CD14-positive monocyte (primary cell): ENCODE results near the gene ROBO1. TPM values are rescaled to one million over a fixed set of nuclear protein-coding genes. Genes with fewer than 3 reads are reported as not detected.

Source experiments
- DNase-seq, 3 donors: peaks; one replicate each; pipeline ENCODE4 v3.0.0-alpha.2; 2011 to 2022
- H2AFZ ChIP-seq: 2 replicates; pipeline ENCODE4 v1.6.0; 2012; ENCODE audit warnings: mild to moderate bottlenecking, low read depth, low read length, inconsistent platforms; ENCODE audit not compliant: insufficient read depth, poor library complexity, severe bottlenecking
- H3K27ac ChIP-seq, 2 donors: 1 replicate in 1 of 2; 2 replicates in 1 of 2; pipeline ENCODE4 v1.5.1; 2012 to 2013; ENCODE audit warnings: low read length in 2 of 2, control low read depth in 1 of 2, inconsistent platforms in 1 of 2, low read depth in 1 of 2, mild to moderate bottlenecking in 1 of 2
- H3K27me3 ChIP-seq, 2 donors: one replicate each; pipeline versions ENCODE4 v1.6.0 to v1.6.1; 2011 to 2013; ENCODE audit warnings: low read length in 2 of 2; ENCODE audit not compliant: control insufficient read depth in 2 of 2, insufficient read depth in 2 of 2
- H3K36me3 ChIP-seq, 2 donors: replicated peaks in 1 of 2; 1 replicate in 1 of 2; 2 replicates in 1 of 2; pipeline versions ENCODE4 v1.5.1 to v1.6.1; 2012 to 2013; ENCODE audit warnings: low read length in 2 of 2, control low read depth in 1 of 2, inconsistent platforms in 1 of 2, mild to moderate bottlenecking in 1 of 2; ENCODE audit not compliant: insufficient read depth in 2 of 2, control insufficient read depth in 1 of 2
- H3K4me1 ChIP-seq, 2 donors: 1 replicate in 1 of 2; 2 replicates in 1 of 2; pipeline versions ENCODE4 v1.5.1 to v1.6.1; 2012 to 2013; ENCODE audit warnings: low read length in 2 of 2, control low read depth in 1 of 2, inconsistent platforms in 1 of 2, mild to moderate bottlenecking in 1 of 2, moderate library complexity in 1 of 2; ENCODE audit not compliant: insufficient read depth in 2 of 2, control insufficient read depth in 1 of 2
- H3K4me2 ChIP-seq: replicated peaks from 2 replicates; pipeline ENCODE3; 2012; ENCODE audit warnings: low read length, moderate library complexity, mild to moderate bottlenecking; ENCODE audit not compliant: poor library complexity, severe bottlenecking; ENCODE audit errors: extremely low read depth
- H3K4me3 ChIP-seq, 3 experiments: fragments of 200-600 bp in 1 of 3; sonication (generic) in 1 of 3; replicated peaks in 1 of 3; 1 replicate in 2 of 3; 2 replicates in 1 of 3; pipeline ENCODE4 v1.5.1; 2011 to 2013; ENCODE audit warnings: low read length in 3 of 3, mild to moderate bottlenecking in 3 of 3, control low read depth in 2 of 3, low read depth in 2 of 3, inconsistent platforms in 1 of 3, moderate library complexity in 1 of 3
- H3K79me2 ChIP-seq: 2 replicates; pipeline ENCODE4 v1.6.0; 2012; ENCODE audit warnings: mild to moderate bottlenecking, control low read depth, inconsistent platforms, low read length, moderate library complexity; ENCODE audit not compliant: insufficient read depth
- H3K9ac ChIP-seq: 2 replicates; pipeline ENCODE4 v1.6.0; 2017; ENCODE audit warnings: low read length, mild to moderate bottlenecking; ENCODE audit not compliant: insufficient read depth, poor library complexity, severe bottlenecking
- H3K9me3 ChIP-seq, 2 donors: replicated peaks in 1 of 2; 1 replicate in 1 of 2; 2 replicates in 1 of 2; pipeline versions ENCODE4 v1.5.1 to v1.6.1; 2012 to 2013; ENCODE audit warnings: low read length in 2 of 2, control low read depth in 1 of 2; ENCODE audit not compliant: control insufficient read depth in 1 of 2, insufficient read depth in 1 of 2
- H4K20me1 ChIP-seq: 2 replicates; pipeline ENCODE4 v1.6.0; 2012; ENCODE audit warnings: mild to moderate bottlenecking, low read length, control low read depth, moderate library complexity; ENCODE audit not compliant: insufficient read depth
- H3K27ac Mint-ChIP-seq, 7 donors: one replicate each; pipeline ENCODE4 v1.8.0; 2020; ENCODE audit warnings: mild to moderate bottlenecking in 7 of 7, mixed read lengths in 7 of 7, moderate library complexity in 6 of 7, inconsistent platforms in 2 of 7
- H3K27me3 Mint-ChIP-seq, 3 donors: one replicate each; pipeline ENCODE4 v1.8.0; 2021 to 2022; ENCODE audit warnings: low read depth in 3 of 3, mild to moderate bottlenecking in 3 of 3, mixed read lengths in 3 of 3, moderate library complexity in 3 of 3, inconsistent platforms in 1 of 3
- H3K36me3 Mint-ChIP-seq, 2 donors: one replicate each; pipeline ENCODE4 v1.8.0; 2020; ENCODE audit warnings: mixed read lengths in 2 of 2, inconsistent platforms in 1 of 2, mild to moderate bottlenecking in 1 of 2
- H3K4me1 Mint-ChIP-seq: one replicate; pipeline ENCODE4 v1.8.0; 2020; ENCODE audit warnings: mild to moderate bottlenecking, mixed read lengths
- H3K4me3 Mint-ChIP-seq, 2 donors: one replicate each; pipeline ENCODE4 v1.8.0; 2020; ENCODE audit warnings: mild to moderate bottlenecking in 2 of 2, mixed read lengths in 2 of 2, moderate library complexity in 1 of 2
- H3K9me3 Mint-ChIP-seq, 7 donors: one replicate each; pipeline ENCODE4 v1.8.0; 2020 to 2022; ENCODE audit warnings: mixed read lengths in 7 of 7, mild to moderate bottlenecking in 6 of 7, moderate library complexity in 6 of 7, inconsistent platforms in 2 of 7
- WGBS: methylation state at CpG from one replicate; pipeline ENCODE4 v1.1.5; 2013; ENCODE audit warnings: missing lambda C conversion rate; ENCODE audit not compliant: insufficient coverage; 5-methylcytosine and 5-hydroxymethylcytosine counted together
- intact Hi-C, 2 donors: fragments of 100-400 bp; cut with micrococcal nuclease; formaldehyde crosslinking; loops; one replicate each; pipeline versions ENCODE4 v1.15.0 to v1.15.1; 2023
- polyA plus RNA-seq, 3 donors: library from polyadenylated mRNA; depleted of rRNA in 1 of 3; unstranded in 2 of 3; stranded (reverse) in 1 of 3; fragments of 300-500 nt in 2 of 3; fragments of >200 nt in 1 of 3; fragmentation: Illumina TruSeq in 2 of 3; gene quantifications; 1 replicate in 2 of 3; 2 replicates in 1 of 3; pipeline ENCODE4 v1.2.3, GENCODE V29; 2012 to 2021
- TF ChIP-seq, protein P1 (sequence below): fragments of 200-600 bp; IDR thresholded peaks from one replicate; pipeline ENCODE4 v1.8.0; 2022; ENCODE audit warnings: antibody characterized with exemption, mild to moderate bottlenecking

The ROBO1 gene
- polyA plus RNA-seq, 3 donors, result 0.09 to 0.10 TPM; not detected in 1

DNA sequence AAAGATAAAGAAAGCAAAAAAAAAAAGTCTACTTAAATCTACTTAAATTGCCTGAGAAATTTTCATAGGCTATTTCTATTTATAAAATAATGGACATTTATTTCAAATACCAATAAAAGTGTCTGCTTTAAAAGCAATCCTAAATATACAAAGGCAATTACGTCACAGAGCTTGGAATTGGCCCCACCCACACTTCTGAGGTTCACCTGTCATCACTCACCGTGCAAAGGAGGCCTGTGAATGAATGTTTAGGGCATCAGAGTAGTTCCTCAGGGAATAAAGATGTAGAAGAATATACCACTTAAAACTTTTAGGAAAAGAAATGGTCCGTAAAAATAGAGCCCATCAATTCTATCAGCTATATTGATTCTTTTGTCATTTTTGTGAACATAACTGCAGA lies 621.8 kb downstream of the ROBO1 start:
- Histone ChIP-seq H2AFZ (no peak overlapping the region), H3K4me1 (no peaks in the 10 kb centered on the region), H3K79me2 (no peaks in the 10 kb centered on the region), H3K9ac (no peak overlapping the region), H3K4me3 (no peak overlapping the region), H3K4me2 (no peak overlapping the region), H3K27me3 (no peaks in the 10 kb centered on the region), H3K9me3 (no peaks in the 10 kb centered on the region), H4K20me1 (no peaks in the 10 kb centered on the region), H3K27ac (no peak overlapping the region), H3K36me3 (no peaks in the 10 kb centered on the region)
- DNase-seq, result no peak
- Mint-ChIP-seq H3K4me1 (no peaks in the 10 kb centered on the region), H3K9me3 (peaks cover 0 to 2% (median 0%) of the 10 kb centered on the region in 7 donors), H3K27me3 (peaks cover 0 to 2% (median 0%) of the 10 kb centered on the region in 3 donors), H3K27ac (no peak overlapping the region), H3K36me3 (no peaks in the 10 kb centered on the region), H3K4me3 (no peak overlapping the region)
- TF ChIP-seq, protein P1, sequence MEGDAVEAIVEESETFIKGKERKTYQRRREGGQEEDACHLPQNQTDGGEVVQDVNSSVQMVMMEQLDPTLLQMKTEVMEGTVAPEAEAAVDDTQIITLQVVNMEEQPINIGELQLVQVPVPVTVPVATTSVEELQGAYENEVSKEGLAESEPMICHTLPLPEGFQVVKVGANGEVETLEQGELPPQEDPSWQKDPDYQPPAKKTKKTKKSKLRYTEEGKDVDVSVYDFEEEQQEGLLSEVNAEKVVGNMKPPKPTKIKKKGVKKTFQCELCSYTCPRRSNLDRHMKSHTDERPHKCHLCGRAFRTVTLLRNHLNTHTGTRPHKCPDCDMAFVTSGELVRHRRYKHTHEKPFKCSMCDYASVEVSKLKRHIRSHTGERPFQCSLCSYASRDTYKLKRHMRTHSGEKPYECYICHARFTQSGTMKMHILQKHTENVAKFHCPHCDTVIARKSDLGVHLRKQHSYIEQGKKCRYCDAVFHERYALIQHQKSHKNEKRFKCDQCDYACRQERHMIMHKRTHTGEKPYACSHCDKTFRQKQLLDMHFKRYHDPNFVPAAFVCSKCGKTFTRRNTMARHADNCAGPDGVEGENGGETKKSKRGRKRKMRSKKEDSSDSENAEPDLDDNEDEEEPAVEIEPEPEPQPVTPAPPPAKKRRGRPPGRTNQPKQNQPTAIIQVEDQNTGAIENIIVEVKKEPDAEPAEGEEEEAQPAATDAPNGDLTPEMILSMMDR, result no peak
- intact Hi-C loops, result no loop called here
- no CpG with 5 or more reads among the region's 3 CpGs for WGBS

GRCh38 chr3:79140708-79141107 lies 627.1 kb downstream of the ROBO1 start:
- H3K79me2 ChIP-seq, result no peaks in the 10 kb centered on the region
- Mint-ChIP-seq H3K27me3 (peaks cover 0 to 2% (median 0%) of the 10 kb centered on the region in 3 donors), H3K4me1 (no peaks in the 10 kb centered on the region), H3K4me3 (no peak overlapping the region), H3K9me3 (no peaks in the 10 kb centered on the region), H3K27ac (no peak overlapping the region), H3K36me3 (no peaks in the 10 kb centered on the region)
- H3K4me3 ChIP-seq, result no peak overlapping the region
- no peaks in the 10 kb centered on the region for H3K4me1 ChIP-seq
- no peak overlapping the region for H3K9ac ChIP-seq
- intact Hi-C loops, result no loop called here
- TF ChIP-seq, protein P1, result no peak
- no peak overlapping the region for H3K27ac ChIP-seq
- H3K36me3 ChIP-seq, result no peaks in the 10 kb centered on the region
- no peak overlapping the region for H2AFZ ChIP-seq
- H3K9me3 ChIP-seq, result no peaks in the 10 kb centered on the region
- no peak for DNase-seq
- H3K4me2 ChIP-seq, result no peak overlapping the region
- no CpG with 5 or more reads among the region's 3 CpGs for WGBS
- no peaks in the 10 kb centered on the region for H4K20me1 ChIP-seq
- no peaks in the 10 kb centered on the region for H3K27me3 ChIP-seq
